K562 (cell line): ENCODE measurements around the gene METTL3. TPM values are rescaled to one million over a fixed set of nuclear protein-coding genes. Genes with fewer than 3 reads are reported as not detected.

Experiments used
- CBX5 ChIP-seq: IDR thresholded peaks from 2 replicates; pipeline ENCODE4 v1.6.1; 2014; ENCODE audit warnings: low read depth, borderline replicate concordance
- ETV6 ChIP-seq, 3 experiments: fragments of 150-350 bp in 1 of 3; sonication (generic) in 1 of 3; formaldehyde crosslinking in 1 of 3; IDR thresholded peaks; 2 replicates each; pipeline versions ENCODE4 v1.6.1 to v1.8.0; 2014 to 2022; ENCODE audit warnings: borderline replicate concordance in 2 of 3, low read depth in 2 of 3, antibody characterized with exemption in 1 of 3, low read length in 1 of 3, mild to moderate bottlenecking in 1 of 3, missing genetic modification reagents in 1 of 3
- MCM7 ChIP-seq, 2 experiments: fragments of 450-650 bp; IDR thresholded peaks; 2 replicates each; pipeline ENCODE4 v1.6.1; 2016 to 2018
- MED1 ChIP-seq: sonication (generic); formaldehyde crosslinking; IDR thresholded peaks from 2 replicates; pipeline ENCODE4 v1.8.1; 2023; ENCODE audit warnings: missing genetic modification reagents, borderline replicate concordance
- NFE2 ChIP-seq: IDR thresholded peaks from 2 replicates; pipeline ENCODE4 v1.6.1; 2014; ENCODE audit warnings: antibody characterized with exemption, low read depth
- POLR2AphosphoS5 ChIP-seq: IDR thresholded peaks from 2 replicates; pipeline ENCODE4 v1.6.1; 2011; ENCODE audit warnings: mild to moderate bottlenecking, low read depth, low read length, moderate library complexity; ENCODE audit not compliant: control insufficient read depth, insufficient read depth
- RBM39 ChIP-seq: fragments of 200-400 bp; formaldehyde crosslinking; optimal IDR thresholded peaks from 2 replicates; pipeline ENCODE3; 2018; ENCODE audit warnings: low read depth, low read length
- SMAD4 ChIP-seq: fragments of 250-450 bp; sonication (Bioruptor Pico); conservative IDR thresholded peaks from 2 replicates; pipeline ENCODE4 v1.8.0; 2021; ENCODE audit warnings: inconsistent platforms, mild to moderate bottlenecking, moderate library complexity
- SMARCC2 ChIP-seq: fragments of 450-650 bp; IDR thresholded peaks from 2 replicates; pipeline ENCODE4 v1.6.1; 2017; ENCODE audit warnings: antibody characterized with exemption, moderate library complexity, mild to moderate bottlenecking, low read depth
- USF1 ChIP-seq: sonication (generic); formaldehyde crosslinking; IDR thresholded peaks from 2 replicates; pipeline ENCODE4 v1.9.0; 2022; ENCODE audit warnings: mild to moderate bottlenecking, missing genetic modification reagents
- ZC3H8 ChIP-seq: fragments of 450-650 bp; IDR thresholded peaks from 2 replicates; pipeline ENCODE4 v1.6.1; 2017
- ZNF311 ChIP-seq: fragments of 250-450 bp; sonication (Bioruptor Pico); IDR thresholded peaks from 2 replicates; pipeline ENCODE4 v1.4.0; 2020; ENCODE audit warnings: mild to moderate bottlenecking, moderate library complexity
- polyA plus RNA-seq, 8 experiments: library from polyadenylated mRNA; depleted of rRNA in 4 of 8; stranded (reverse) in 5 of 8; unstranded in 3 of 8; fragments of >200 nt; fragmentation: Nextera tagmentation in 2 of 8; fragmentation: Illumina TruSeq in 1 of 8; extraction: Ambion mirVana in 2 of 8; extraction: Trizol in 1 of 8; gene quantifications; 2 replicates each; pipeline versions ENCODE4 v1.2.1 to v1.2.3, GENCODE V29; 2011 to 2014; ENCODE audit warnings: inconsistent platforms in 1 of 8, missing spikeins in 1 of 8
- total RNA-seq, 7 experiments: library from RNA; depleted of rRNA in 6 of 7; stranded (reverse); fragments of >200 nt in 6 of 7; fragmentation: Illumina TruSeq in 2 of 7; extraction: Trizol in 2 of 7; gene quantifications; 2 replicates each; pipeline versions ENCODE4 v1.2.1 to v1.2.3, GENCODE V29; 2011 to 2021; ENCODE audit warnings: low replicate concordance in 1 of 7
- TF ChIP-seq, protein P1 (sequence below): IDR thresholded peaks from 3 replicates; pipeline ENCODE4 v1.6.1; 2011; ENCODE audit warnings: borderline replicate concordance, mild to moderate bottlenecking; ENCODE audit not compliant: insufficient read length, insufficient read depth
- TF ChIP-seq, protein P2 (sequence below): fragments of 250-450 bp; sonication (Bioruptor Pico); IDR thresholded peaks from 2 replicates; pipeline ENCODE4 v1.4.0; 2020; ENCODE audit warnings: mild to moderate bottlenecking, moderate library complexity
- TF ChIP-seq, protein P3 (sequence below): fragments of 150-350 bp; IDR thresholded peaks from 2 replicates; pipeline ENCODE4 v1.6.1; 2014; ENCODE audit warnings: low read depth, mild to moderate bottlenecking, low read length, borderline replicate concordance
- TF ChIP-seq, protein P4 (sequence below): sonication (generic); formaldehyde crosslinking; IDR thresholded peaks from 2 replicates; pipeline ENCODE4 v1.8.1; 2023; ENCODE audit warnings: mild to moderate bottlenecking, missing genetic modification reagents

METTL3 gene
- total and polyA plus RNA-seq, 9 of the 15 experiments (the other 6 are each of a cell fraction or from before 2014, with no cell fraction given), result 42.1 to 151 (median 65.7) TPM

- TF ChIP-seq USF1 (CRISPR knock-in tag) (0 out of 2 replicates have a peak, but pooled peaks have one; percentile 21), CBX5 (no peak), ZNF311 (CRISPR knock-in tag) (no peak), NFE2 (no peak), ETV6 (IDR thresholded peaks at IDR 0.05; ENCODE audit: borderline replicate concordance in 1 of 2, low read depth in 2 of 2, low read length in 1 of 2) (no peak), ETV6 (CRISPR knock-in tag; IDR thresholded peaks at IDR 0.05; ENCODE audit: borderline replicate concordance) (no peak), MCM7 (IDR thresholded peaks at IDR 0.05) (no peak), MED1 (CRISPR knock-in tag) (no peak), SMARCC2 (no peak), SMAD4 (no peak), ZC3H8 (no peak), POLR2AphosphoS5 (peak; percentile 82), RBM39 (no peak)
- TF ChIP-seq, protein P1, sequence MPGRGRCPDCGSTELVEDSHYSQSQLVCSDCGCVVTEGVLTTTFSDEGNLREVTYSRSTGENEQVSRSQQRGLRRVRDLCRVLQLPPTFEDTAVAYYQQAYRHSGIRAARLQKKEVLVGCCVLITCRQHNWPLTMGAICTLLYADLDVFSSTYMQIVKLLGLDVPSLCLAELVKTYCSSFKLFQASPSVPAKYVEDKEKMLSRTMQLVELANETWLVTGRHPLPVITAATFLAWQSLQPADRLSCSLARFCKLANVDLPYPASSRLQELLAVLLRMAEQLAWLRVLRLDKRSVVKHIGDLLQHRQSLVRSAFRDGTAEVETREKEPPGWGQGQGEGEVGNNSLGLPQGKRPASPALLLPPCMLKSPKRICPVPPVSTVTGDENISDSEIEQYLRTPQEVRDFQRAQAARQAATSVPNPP, result no peak
- TF ChIP-seq, protein P2, sequence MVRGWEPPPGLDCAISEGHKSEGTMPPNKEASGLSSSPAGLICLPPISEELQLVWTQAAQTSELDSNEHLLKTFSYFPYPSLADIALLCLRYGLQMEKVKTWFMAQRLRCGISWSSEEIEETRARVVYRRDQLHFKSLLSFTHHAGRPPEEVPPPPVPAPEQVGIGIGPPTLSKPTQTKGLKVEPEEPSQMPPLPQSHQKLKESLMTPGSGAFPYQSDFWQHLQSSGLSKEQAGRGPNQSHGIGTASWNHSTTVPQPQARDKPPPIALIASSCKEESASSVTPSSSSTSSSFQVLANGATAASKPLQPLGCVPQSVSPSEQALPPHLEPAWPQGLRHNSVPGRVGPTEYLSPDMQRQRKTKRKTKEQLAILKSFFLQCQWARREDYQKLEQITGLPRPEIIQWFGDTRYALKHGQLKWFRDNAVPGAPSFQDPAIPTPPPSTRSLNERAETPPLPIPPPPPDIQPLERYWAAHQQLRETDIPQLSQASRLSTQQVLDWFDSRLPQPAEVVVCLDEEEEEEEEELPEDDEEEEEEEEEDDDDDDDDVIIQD (CRISPR knock-in tag), result no peak
- TF ChIP-seq, protein P3, sequence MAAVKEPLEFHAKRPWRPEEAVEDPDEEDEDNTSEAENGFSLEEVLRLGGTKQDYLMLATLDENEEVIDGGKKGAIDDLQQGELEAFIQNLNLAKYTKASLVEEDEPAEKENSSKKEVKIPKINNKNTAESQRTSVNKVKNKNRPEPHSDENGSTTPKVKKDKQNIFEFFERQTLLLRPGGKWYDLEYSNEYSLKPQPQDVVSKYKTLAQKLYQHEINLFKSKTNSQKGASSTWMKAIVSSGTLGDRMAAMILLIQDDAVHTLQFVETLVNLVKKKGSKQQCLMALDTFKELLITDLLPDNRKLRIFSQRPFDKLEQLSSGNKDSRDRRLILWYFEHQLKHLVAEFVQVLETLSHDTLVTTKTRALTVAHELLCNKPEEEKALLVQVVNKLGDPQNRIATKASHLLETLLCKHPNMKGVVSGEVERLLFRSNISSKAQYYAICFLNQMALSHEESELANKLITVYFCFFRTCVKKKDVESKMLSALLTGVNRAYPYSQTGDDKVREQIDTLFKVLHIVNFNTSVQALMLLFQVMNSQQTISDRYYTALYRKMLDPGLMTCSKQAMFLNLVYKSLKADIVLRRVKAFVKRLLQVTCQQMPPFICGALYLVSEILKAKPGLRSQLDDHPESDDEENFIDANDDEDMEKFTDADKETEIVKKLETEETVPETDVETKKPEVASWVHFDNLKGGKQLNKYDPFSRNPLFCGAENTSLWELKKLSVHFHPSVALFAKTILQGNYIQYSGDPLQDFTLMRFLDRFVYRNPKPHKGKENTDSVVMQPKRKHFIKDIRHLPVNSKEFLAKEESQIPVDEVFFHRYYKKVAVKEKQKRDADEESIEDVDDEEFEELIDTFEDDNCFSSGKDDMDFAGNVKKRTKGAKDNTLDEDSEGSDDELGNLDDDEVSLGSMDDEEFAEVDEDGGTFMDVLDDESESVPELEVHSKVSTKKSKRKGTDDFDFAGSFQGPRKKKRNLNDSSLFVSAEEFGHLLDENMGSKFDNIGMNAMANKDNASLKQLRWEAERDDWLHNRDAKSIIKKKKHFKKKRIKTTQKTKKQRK, result no peak
- TF ChIP-seq, protein P4, sequence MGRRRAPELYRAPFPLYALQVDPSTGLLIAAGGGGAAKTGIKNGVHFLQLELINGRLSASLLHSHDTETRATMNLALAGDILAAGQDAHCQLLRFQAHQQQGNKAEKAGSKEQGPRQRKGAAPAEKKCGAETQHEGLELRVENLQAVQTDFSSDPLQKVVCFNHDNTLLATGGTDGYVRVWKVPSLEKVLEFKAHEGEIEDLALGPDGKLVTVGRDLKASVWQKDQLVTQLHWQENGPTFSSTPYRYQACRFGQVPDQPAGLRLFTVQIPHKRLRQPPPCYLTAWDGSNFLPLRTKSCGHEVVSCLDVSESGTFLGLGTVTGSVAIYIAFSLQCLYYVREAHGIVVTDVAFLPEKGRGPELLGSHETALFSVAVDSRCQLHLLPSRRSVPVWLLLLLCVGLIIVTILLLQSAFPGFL (CRISPR knock-in tag), result no peak
Measured at GRCh38 chr14:21476925-21477681, 34.0 kb downstream of the METTL3 start, which contains the start of the genes RAB2B and TOX4 (continued).
